BLaER1 treated with 17β-estradiol and CSF1 and Interleukin-3, amounts not matched to agents 10 nM and 100 nM (cell line): Measurements from ENCODE around the gene OXA1L.

Experiments
- H3K27ac ChIP-seq, 11 experiments: shearing (Covaris generic); formaldehyde crosslinking; 2 replicates each; pipeline ENCODE4 v1.8.1; 2022
- H3K27me3 ChIP-seq, 11 experiments: shearing (Covaris generic); formaldehyde crosslinking; 2 replicates each; pipeline ENCODE4 v1.8.1; 2022
- H3K36me3 ChIP-seq, 11 experiments: shearing (Covaris generic); formaldehyde crosslinking; 2 replicates each; pipeline ENCODE4 v1.8.1; 2022
- H3K4me1 ChIP-seq, 10 experiments: shearing (Covaris generic); formaldehyde crosslinking; 2 replicates each; pipeline ENCODE4 v1.8.1; 2022
- H3K4me2 ChIP-seq, 11 experiments: shearing (Covaris generic); formaldehyde crosslinking; 2 replicates each; pipeline ENCODE4 v1.8.1; 2022
- H3K4me3 ChIP-seq, 10 experiments: shearing (Covaris generic); formaldehyde crosslinking; 2 replicates each; pipeline ENCODE4 v1.8.1; 2022
- H3K9ac ChIP-seq, 11 experiments: shearing (Covaris generic); formaldehyde crosslinking; 2 replicates each; pipeline ENCODE4 v1.8.1; 2022
- H3K9me3 ChIP-seq, 11 experiments: shearing (Covaris generic); formaldehyde crosslinking; replicated peaks in 1 of 11; 2 replicates each; pipeline ENCODE4 v1.8.1; 2022
- H4K20me1 ChIP-seq, 11 experiments: shearing (Covaris generic); formaldehyde crosslinking; 2 replicates each; pipeline ENCODE4 v1.8.1; 2022
- Cebpa-rat ChIP-seq, 11 experiments: shearing (Covaris generic); IDR thresholded peaks; 2 replicates each; pipeline ENCODE4 v1.8.1; 2022

The OXA1L gene

DNA sequence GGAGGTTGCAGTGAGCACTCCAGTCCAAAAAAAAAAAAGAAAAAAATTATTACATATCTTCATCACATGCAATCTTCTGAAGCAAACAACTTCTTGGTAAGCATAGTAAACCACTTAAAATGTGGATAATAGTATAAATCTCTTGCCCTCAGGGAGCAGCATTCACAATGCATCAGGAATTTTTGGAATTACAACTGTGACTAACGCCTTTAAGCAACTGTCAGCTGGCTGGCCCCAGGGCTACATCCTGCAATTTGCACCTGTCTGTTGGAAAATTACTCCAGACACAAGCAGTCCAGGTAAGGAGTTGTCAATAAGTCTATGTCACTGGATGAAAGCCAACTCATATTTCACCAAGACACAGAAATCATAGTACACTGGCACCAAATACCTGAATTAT, 54.2 kb downstream of the OXA1L start:
- no peaks in the 10 kb centered on the region; a peak in 1 of 22 replicates for H3K27me3 ChIP-seq
- H3K27ac ChIP-seq = 0 out of 22 replicates have a peak overlapping the region, but pooled peaks of 1 of the 11 experiments have one; percentile 45
- H3K9ac ChIP-seq = no peak overlapping the region
- H4K20me1 ChIP-seq = no peaks in the 10 kb centered on the region
- peak overlapping the region in 10 of 11 experiments; percentile 7 to 98 (median 92); a peak in 14 of 22 replicates for H3K4me2 ChIP-seq
- peaks cover 61 to 97% (median 85%) of the 10 kb centered on the region in 10 experiments for H3K4me1 ChIP-seq
- H3K36me3 ChIP-seq = no peaks in the 10 kb centered on the region
- no peaks in the 10 kb centered on the region for H3K9me3 ChIP-seq
- no peak for TF ChIP-seq Cebpa-rat (IDR thresholded peaks at IDR 0.05)
- no peak overlapping the region for H3K4me3 ChIP-seq

DNA sequence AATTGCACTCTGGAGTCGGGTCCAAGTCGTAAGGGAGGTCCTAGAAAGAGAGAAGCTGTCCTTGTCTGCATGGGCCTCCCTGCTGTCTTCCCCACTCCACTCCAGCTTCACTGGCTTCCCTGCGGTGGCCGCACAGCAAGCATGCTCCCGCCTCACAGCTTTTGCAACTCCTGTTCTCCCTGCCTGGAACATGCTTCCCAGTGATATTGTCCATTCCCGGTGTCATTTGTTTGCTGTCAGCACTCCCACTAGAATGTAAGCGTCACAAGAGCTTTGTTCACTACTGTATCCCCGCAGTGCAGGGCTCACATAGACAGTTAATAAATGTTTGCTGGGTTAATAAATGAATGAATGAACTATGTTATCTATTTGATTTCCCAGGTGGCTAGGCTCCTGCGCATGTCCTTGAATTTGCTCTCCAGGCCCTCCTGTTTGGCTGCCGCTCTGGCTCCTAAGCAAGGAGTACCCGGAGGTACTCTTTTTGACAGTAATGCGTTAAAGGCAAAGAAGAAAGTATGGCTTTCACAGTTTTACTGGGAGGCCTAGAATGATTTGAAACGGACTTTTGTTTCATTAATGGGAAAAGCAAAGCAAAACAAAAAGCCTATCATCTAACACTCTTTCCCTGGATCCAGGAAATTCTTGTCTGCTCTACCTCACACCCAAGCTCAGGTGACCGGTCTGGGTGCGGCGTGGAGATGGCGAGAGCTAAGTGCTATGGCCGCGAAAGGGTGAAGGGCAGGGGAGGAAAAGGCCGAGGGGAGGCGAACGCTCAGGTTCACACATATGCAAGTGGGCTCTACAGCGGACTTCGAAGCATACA, 54.9 kb downstream of the OXA1L start:
- no peaks in the 10 kb centered on the region for H3K9me3 ChIP-seq
- no peak overlapping the region; a peak in 2 of 22 replicates for H3K9ac ChIP-seq
- TF ChIP-seq Cebpa-rat (IDR thresholded peaks at IDR 0.05) = no peak
- H3K4me3 ChIP-seq = no peak overlapping the region
- no peaks in the 10 kb centered on the region for H3K36me3 ChIP-seq
- H3K27me3 ChIP-seq = no peaks in the 10 kb centered on the region
- H4K20me1 ChIP-seq = no peaks in the 10 kb centered on the region
- H3K4me1 ChIP-seq = peaks cover 56 to 96% (median 79%) of the 10 kb centered on the region in 10 experiments
- H3K4me2 ChIP-seq = peak overlapping the region in 8 of 11 experiments; percentile 8 to 98 (median 88); a peak in 11 of 22 replicates
- peak overlapping the region in 8 of 11 experiments; percentile 17 to 82 (median 74); a peak in 10 of 22 replicates for H3K27ac ChIP-seq

DNA sequence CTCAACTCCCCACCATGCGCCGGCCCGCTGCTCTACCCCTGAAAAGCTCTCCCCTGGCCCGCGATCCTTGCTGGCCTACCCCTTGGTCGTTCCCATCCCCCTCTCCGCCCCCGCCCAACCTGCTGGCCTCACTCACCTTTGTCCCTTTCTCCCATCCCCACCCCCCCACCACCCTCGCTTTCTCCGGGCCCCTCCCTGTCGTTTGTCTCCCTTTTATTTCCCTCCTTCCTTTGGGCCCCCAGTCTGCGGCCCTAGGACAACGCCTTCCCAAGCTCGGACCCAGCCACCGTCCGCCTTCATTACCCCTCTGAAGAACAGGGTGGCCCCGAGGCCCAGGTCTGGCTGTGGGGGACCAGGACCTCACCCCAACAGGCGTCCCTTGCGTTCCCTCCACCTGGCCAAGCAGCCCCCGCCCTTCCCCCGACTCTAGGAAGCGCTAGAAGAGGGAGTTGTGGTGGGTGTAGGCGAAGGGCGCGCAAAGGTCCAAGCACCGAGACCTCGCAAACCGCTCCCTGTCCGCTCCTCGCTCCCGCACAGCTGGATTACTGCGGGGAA, 55.6 kb downstream of the OXA1L start:
- Histone ChIP-seq H3K9ac (peak overlapping the region; percentile 35 to 70 (median 61); a peak in 18 of 22 replicates), H3K4me2 (peak overlapping the region; percentile 59 to 98 (median 77); a peak in 21 of 22 replicates), H3K27me3 (no peaks in the 10 kb centered on the region), H3K27ac (peak overlapping the region; percentile 58 to 83 (median 74); a peak in 20 of 22 replicates), H3K4me3 (peak overlapping the region in 5 of 10 experiments; percentile 24 to 54 (median 46); a peak in 7 of 20 replicates), H3K36me3 (no peaks in the 10 kb centered on the region), H3K9me3 (no peaks in the 10 kb centered on the region), H4K20me1 (no peaks in the 10 kb centered on the region), H3K4me1 (peaks cover 56 to 90% (median 74%) of the 10 kb centered on the region in 10 experiments)
- TF ChIP-seq Cebpa-rat (IDR thresholded peaks at IDR 0.05) = no peak
